ENCODE measurements around the gene BRCC3.

The BRCC3 gene

GRCh38 chrX:155148724-155149537, 77.6 kb downstream of the BRCC3 start:
- peak; percentile 64 for TF ChIP-seq CTCF (IDR thresholded peaks at IDR 0.05; ENCODE audit: low read depth, low read length)
- Histone ChIP-seq H3K36me3 (no peaks in the 10 kb centered on the region), H3K9me3 (no peaks in the 10 kb centered on the region), H3K4me3 (ENCODE audit: low read depth, low read length) (no peak overlapping the region), H3K4me1 (no peaks in the 10 kb centered on the region), H3K27me3 (no peaks in the 10 kb centered on the region)
- DNase-seq = no peak

GRCh38 chrX:155169881-155170280, 98.6 kb downstream of the BRCC3 start:
- TF ChIP-seq CTCF (IDR thresholded peaks at IDR 0.05; ENCODE audit: low read depth, low read length) = no peak
- DNase-seq = no peak
- Histone ChIP-seq H3K9me3 (no peaks in the 10 kb centered on the region), H3K4me1 (no peaks in the 10 kb centered on the region), H3K4me3 (ENCODE audit: low read depth, low read length) (no peak overlapping the region), H3K27me3 (no peaks in the 10 kb centered on the region), H3K36me3 (no peaks in the 10 kb centered on the region)
